Activated T-cell treated with anti-CD3 and anti-CD28 coated beads for 48 hours (primary cell): ENCODE results near the gene CNIH4.
"Not testable (repeated sequence)": the region's sequence is repeated elsewhere in the genome, so short reads cannot be mapped to it uniquely, and the experiment has no call there.

Experiments
- DNase-seq: peaks from one replicate; pipeline ENCODE4 v3.0.0-alpha.2; 2020; ENCODE audit warnings: low read depth

The CNIH4 gene

GRCh38 chr1:224349716-224350115 lies 7.0 kb upstream of the CNIH4 start:
- DNase-seq = not testable (repeated sequence)

GRCh38 chr1:224352436-224353085 lies 4.1 kb upstream of the CNIH4 start:
- not testable (repeated sequence) for DNase-seq

DNA sequence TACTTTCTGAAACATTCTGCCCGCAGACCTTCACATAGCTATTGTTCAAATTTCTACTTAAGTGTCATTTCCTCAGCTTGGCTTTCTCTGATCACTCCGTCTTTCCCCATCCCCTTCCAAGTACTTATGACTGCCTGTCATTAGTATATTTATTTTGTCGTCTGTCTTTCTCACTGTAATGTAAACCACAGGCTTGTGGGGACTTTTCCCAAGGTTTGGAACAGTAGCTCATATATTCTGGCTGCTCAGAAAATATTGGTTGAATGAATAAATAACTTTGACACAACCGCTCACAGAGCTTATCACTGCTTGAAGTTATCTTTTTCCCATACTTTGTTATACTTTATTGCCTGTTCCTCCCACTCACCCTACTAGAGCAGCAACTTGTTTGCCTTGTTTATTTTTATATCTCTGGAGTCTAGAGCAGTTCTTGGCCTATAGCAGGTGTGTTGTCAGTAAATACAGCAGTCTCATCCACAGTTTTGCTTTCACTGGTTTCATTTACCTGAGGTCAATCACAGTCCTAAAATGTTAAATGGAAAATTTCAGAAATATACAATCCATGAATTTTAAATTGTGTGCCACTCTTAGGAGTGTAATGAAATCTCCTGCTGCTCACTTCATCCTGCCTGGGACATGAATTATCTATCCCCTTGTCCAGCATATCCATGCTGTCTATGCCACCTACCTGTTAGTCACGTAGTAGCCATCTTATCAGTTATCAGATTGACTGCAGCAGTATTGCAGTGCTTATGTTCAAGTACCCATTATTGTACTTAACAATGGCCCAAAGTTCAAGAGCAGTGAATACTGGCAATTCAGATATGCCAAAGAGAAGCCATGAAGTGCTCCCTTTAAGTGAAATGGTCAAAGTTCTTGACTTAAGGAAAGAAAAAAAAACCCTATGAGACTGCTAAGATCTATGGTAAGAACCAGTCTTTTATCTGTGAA lies 2.4 kb upstream of the CNIH4 start:
- DNase-seq = no peak

- no peak for DNase-seq
These were observed 996 bp downstream of the CNIH4 start for GRCh38 chr1:224357626-224358124.

DNA sequence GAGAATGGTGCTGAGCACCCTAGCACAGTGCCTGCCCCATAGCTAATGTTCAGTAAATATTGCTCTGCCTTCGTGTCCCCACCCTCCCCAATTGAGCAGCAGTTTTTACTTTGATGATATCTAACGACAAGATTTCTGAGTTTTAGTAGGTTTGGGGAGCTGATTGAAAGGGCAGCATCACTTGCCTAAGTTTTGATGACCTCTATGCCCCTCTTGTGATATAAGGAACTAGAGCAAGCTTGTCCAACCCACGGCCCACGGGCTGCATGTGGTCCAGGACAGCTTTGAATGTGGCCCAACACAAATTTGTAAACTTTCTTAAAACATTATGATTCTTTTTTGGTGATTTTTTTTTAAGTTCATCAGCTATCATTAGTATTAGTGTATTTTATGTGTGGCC lies 1.6 kb downstream of the CNIH4 start:
- DNase-seq = no peak

- DNase-seq = no peak
These were observed 2.5 kb downstream of the CNIH4 start for GRCh38 chr1:224359207-224359606.

DNA sequence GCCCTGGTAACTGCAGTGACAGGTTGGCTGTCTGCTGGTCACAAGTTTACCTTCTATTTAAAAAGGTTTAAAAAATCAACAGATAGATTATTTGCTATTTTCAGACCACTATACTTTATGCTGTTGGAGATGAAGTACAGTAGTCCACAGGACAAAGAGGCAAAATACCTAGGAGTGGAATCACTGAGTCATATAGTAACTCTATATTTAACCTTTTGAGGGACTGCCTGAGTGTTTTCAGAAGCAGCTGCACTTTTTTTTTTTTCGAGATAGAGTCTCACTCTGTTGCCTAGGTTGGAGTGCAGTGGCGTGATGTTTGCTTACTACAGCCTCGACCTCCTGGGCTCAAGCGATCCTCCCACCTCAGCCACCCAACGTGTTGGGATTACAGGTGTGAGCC lies 11.7 kb downstream of the CNIH4 start:
- no peak for DNase-seq

DNA sequence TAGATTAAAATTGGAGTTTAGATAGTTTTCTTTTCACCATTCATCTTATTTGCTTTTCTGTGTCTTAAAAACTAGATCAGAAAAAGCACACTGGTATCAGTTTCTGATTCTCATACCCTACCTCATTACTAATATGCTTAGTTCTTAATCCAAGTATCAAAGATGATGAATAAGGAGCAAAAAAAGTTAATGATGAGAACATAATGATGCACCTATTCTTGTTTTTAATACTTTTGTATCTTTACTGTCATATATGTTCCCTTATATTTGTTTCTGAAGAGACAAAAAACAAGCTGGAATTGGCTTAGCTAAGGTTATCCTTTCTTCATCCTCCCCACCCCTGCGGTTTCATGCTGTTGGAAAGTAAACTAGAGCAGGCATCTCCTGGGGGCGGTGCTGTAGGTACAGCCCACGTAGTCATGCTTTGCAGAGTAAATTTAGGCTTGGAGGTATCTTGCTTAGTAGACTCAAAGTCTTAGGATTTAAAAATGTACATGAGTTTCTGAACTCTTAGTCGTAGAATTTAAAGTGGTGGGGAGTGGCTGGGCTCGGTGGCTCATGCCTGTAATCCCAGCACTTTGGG lies 16.4 kb downstream of the CNIH4 start:
- no peak for DNase-seq

DNA sequence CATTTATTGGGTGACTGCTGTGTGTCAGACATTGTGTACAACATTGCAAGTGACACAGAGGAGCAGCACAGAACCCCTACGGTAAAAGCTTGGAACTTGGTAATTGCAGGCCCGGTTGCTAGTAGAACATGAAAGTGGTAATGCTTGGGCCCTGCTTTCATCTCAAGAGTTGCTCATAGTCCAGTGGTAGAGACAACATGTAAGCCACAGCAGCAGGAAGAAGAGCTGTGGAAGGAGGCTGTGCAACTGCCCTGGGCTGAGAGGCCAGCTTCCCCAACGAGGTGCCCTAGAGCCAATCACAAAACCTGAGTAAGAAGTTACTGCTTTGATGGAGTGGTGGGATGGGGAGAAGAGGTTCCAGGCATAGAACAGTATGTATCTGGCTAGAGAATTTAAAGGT lies 18.4 kb downstream of the CNIH4 start:
- DNase-seq = no peak

- no peak for DNase-seq
These were observed 21.0 kb downstream of the CNIH4 start for GRCh38 chr1:224377676-224378006.

- DNase-seq = no peak
These were observed 22.4 kb downstream of the CNIH4 start for GRCh38 chr1:224378855-224379631.

DNA sequence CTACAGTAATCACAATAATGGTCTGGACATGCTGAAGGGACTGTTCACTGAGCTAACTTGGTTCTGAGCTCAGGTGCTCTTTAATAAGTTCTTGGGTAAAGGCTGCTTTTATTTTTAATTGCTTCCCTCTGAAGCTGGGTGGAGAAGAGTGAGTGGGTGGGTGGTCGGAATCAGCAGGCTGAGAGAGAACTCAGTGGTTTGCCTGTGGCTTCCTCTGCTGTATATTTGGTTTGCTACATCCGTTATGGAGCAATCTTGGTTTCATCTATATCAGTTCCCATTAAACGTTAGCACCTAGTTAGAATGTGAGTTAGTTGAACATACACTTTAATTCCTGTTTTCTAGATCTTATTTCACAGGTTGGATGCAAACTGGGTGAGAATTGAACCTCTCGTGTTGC lies 23.3 kb downstream of the CNIH4 start:
- DNase-seq = peak; percentile 31

DNA sequence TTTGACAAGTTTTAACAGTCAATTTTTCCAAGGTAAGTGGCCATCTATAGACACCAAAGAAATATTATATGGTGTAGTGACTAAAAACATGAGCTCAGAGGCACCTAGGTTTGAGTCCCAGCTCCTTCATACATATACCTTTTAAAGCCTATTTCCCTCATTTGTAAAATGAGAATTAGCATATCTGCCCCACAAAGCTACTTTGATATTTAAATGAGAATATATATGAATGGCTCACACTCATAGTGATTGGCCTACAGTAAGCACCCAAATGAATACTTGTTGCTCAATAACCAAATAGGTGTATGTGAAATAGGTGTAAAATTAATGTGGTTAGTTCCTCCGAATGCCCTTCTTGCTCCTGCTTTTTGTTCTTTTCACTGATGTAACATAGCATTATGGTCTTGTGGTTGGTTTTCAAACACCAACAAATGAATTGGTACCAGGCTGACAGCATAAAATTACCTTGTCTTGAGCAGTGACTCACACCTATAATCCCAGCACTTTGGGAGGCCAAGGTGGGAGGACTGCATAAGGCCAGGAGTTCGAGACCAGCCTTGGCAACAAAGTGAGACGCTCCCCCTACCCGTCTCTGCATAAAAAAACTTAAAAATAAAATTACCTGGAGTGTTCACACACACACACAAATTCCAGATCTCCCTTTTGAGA lies 25.3 kb downstream of the CNIH4 start:
- DNase-seq = no peak

GRCh38 chr1:224383218-224383617 lies 26.5 kb downstream of the CNIH4 start:
- no peak for DNase-seq

GRCh38 chr1:224387302-224387912 lies 30.7 kb downstream of the CNIH4 start:
- DNase-seq = no peak

DNA sequence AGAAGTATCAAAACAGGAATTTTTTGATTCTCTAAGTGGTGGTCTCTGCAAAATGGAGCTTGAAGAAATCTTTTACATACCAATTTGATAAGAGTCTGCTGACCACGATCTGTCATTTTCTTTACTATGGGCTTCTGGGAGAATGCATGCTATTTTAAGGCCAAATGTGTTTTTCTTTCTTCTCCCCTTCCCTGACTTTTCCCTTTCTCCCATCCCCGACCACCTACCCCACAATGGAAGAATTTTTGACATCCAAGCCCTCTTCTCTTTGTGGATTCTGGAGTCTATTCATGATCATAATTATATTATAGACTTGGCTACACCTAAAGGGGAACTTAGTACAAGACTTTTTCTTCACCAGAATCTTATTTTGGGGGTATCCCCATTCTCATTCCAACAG lies 31.3 kb downstream of the CNIH4 start:
- DNase-seq = no peak

GRCh38 chr1:224390517-224390916 lies 33.8 kb downstream of the CNIH4 start:
- DNase-seq = no peak

GRCh38 chr1:224392411-224393249 lies 36.0 kb downstream of the CNIH4 start:
- no peak for DNase-seq

DNA sequence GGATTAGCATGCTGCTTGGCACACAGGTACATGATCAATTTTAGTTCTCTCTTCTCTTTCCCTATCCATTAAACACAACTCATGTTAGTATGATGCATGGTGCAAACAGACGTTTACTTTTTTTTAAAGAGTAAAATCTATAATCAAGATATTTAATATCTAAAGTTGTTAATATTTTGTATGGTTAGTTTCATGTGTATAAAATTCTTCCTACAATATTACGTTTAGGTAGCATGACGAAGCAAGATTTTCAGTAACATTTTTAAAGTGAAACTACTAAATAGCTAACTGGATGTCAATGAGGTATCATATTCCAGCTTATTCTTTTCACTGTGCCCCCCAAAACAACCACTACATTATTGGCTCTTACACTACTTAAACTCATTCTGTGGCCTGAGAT lies 36.6 kb downstream of the CNIH4 start:
- no peak for DNase-seq

GRCh38 chr1:224399887-224400286 lies 43.2 kb downstream of the CNIH4 start:
- no peak for DNase-seq
